Posterior vena cava (tissue), 2 donors: ENCODE results near the gene LTBP2. TPM values are rescaled to one million over a fixed set of nuclear protein-coding genes. Genes with fewer than 3 reads are reported as not detected.

Experiments
- DNase-seq: peaks from one replicate; pipeline ENCODE4 v3.0.0-alpha.2; 2020; ENCODE audit warnings: low spot score
- intact Hi-C, 2 donors: fragments of 100-400 bp; cut with DNase I; formaldehyde crosslinking; loops; one replicate each; pipeline versions ENCODE4 v1.14.1 to v1.14.2; 2022 to 2023
- total RNA-seq, 2 donors: library from RNA; stranded (reverse); fragmentation: NEBNext Ultra II Directional; extraction: Animal tissue kit (Norgen Biotek cat#: 25700); gene quantifications; one replicate each; pipeline ENCODE4 v1.2.1, GENCODE V29; 2021
- donor health status: DM: yes; HTN: yes; CAD: no.
- donor health status: DM: yes; HTN: yes; CAD: no.

The LTBP2 gene
- total RNA-seq, 2 donors from 2014 or later, result 141 to 168 TPM

GRCh38 chr14:74596741-74597450, 15.1 kb downstream of the LTBP2 start:
- DNase-seq, result no peak
- intact Hi-C loops, result no loop called here

- intact Hi-C loops, result no loop called here
- peak; percentile 95 for DNase-seq
Observed at GRCh38 chr14:74595006-74595735, 16.9 kb downstream of the LTBP2 start.

- intact Hi-C loops, result no loop called here
Observed at GRCh38 chr14:74594606-74595005, 17.4 kb downstream of the LTBP2 start.

GRCh38 chr14:74594029-74594428, 18.0 kb downstream of the LTBP2 start:
- no peak for DNase-seq
- intact Hi-C loops, result no loop called here

More at GRCh38 chr14:74594606-74595005, 17.4 kb downstream of the LTBP2 start:
- DNase-seq, result no peak

- intact Hi-C loops, result no loop called here
- no peak for DNase-seq
Observed at GRCh38 chr14:74593241-74593953, 18.6 kb downstream of the LTBP2 start.

- intact Hi-C loops, result no loop called here
- no peak for DNase-seq
Observed at GRCh38 chr14:74592476-74593201, 19.4 kb downstream of the LTBP2 start.

- intact Hi-C loops, result no loop called here
- DNase-seq, result no peak
Observed at GRCh38 chr14:74591899-74592298, 20.1 kb downstream of the LTBP2 start.

- DNase-seq, result no peak
- intact Hi-C loops, result no loop called here
Observed at GRCh38 chr14:74591394-74591793, 20.6 kb downstream of the LTBP2 start.

- DNase-seq, result no peak
- intact Hi-C loops, result no loop called here
Observed at GRCh38 chr14:74589291-74589879, 22.7 kb downstream of the LTBP2 start.

GRCh38 chr14:74587363-74587707, 24.7 kb downstream of the LTBP2 start:
- intact Hi-C loops, result no loop called here
- DNase-seq, result no peak

GRCh38 chr14:74586681-74587362, 25.2 kb downstream of the LTBP2 start:
- intact Hi-C loops, result no loop called here
- DNase-seq, result no peak

GRCh38 chr14:74585406-74586335, 26.4 kb downstream of the LTBP2 start:
- intact Hi-C loops, result no loop called here
- DNase-seq, result peak; percentile 68

GRCh38 chr14:74584951-74585350, 27.1 kb downstream of the LTBP2 start:
- DNase-seq, result peak; percentile 80
- intact Hi-C loops, result no loop called here

- intact Hi-C loops, result no loop called here
- DNase-seq, result peak; percentile 54
Observed at GRCh38 chr14:74583689-74584434, 28.2 kb downstream of the LTBP2 start.

- peak; percentile 80 for DNase-seq
- intact Hi-C loops, result no loop called here
Observed at GRCh38 chr14:74582910-74583581, 29.0 kb downstream of the LTBP2 start.

- no peak for DNase-seq
Observed at GRCh38 chr14:74580275-74580672, 31.8 kb downstream of the LTBP2 start.

More at GRCh38 chr14:74580275-74580672, 31.8 kb downstream of the LTBP2 start:
- intact Hi-C loops, result no loop called here
